H9 (cell line): ENCODE measurements around the gene SFRP5. TPM values are rescaled to one million over a fixed set of nuclear protein-coding genes. Genes with fewer than 3 reads are reported as not detected.

Experiments used
- DNase-seq: peaks from one replicate; pipeline ENCODE4 v3.0.0-alpha.2; 2017
- H2AFZ ChIP-seq: one replicate; pipeline ENCODE4 v1.6.1; 2013; ENCODE audit warnings: mild to moderate bottlenecking, low read length, control low read depth, moderate library complexity
- H2AK5ac ChIP-seq: 2 replicates; pipeline ENCODE4 v1.6.1; 2013; ENCODE audit warnings: low read length, control low read depth, mixed read lengths; ENCODE audit not compliant: insufficient read length
- H2BK120ac ChIP-seq: one replicate; pipeline ENCODE4 v1.6.1; 2013; ENCODE audit warnings: low read depth, mild to moderate bottlenecking, low read length, control low read depth, inconsistent platforms; ENCODE audit not compliant: poor library complexity, severe bottlenecking
- H2BK12ac ChIP-seq: 2 replicates; pipeline ENCODE4 v1.6.1; 2013; ENCODE audit warnings: low read length, control low read depth, mixed read lengths, low read depth; ENCODE audit not compliant: insufficient read length
- H2BK15ac ChIP-seq: 2 replicates; pipeline ENCODE4 v1.6.1; 2013; ENCODE audit warnings: low read depth, low read length, control low read depth
- H2BK20ac ChIP-seq: one replicate; pipeline ENCODE4 v1.6.1; 2013; ENCODE audit warnings: low read depth, mild to moderate bottlenecking, low read length, control low read depth, inconsistent platforms; ENCODE audit not compliant: poor library complexity, severe bottlenecking
- H2BK5ac ChIP-seq: 2 replicates; pipeline ENCODE4 v1.6.1; 2013; ENCODE audit warnings: low read length, control low read depth, mixed read lengths; ENCODE audit not compliant: insufficient read length
- H3K14ac ChIP-seq: 2 replicates; pipeline ENCODE4 v1.6.1; 2013; ENCODE audit warnings: low read length, control low read depth; ENCODE audit not compliant: insufficient read depth
- H3K18ac ChIP-seq: 2 replicates; pipeline ENCODE4 v1.6.1; 2013; ENCODE audit warnings: low read depth, mild to moderate bottlenecking, mixed read lengths, low read length, control low read depth; ENCODE audit not compliant: insufficient read length
- H3K23ac ChIP-seq: 2 replicates; pipeline ENCODE4 v1.6.1; 2013; ENCODE audit warnings: low read length, control low read depth, mixed read lengths, low read depth; ENCODE audit not compliant: insufficient read length
- H3K23me2 ChIP-seq: 2 replicates; pipeline ENCODE4 v1.6.1; 2013; ENCODE audit warnings: low read depth, mild to moderate bottlenecking, mixed read lengths, low read length, control low read depth; ENCODE audit not compliant: insufficient read length, poor library complexity, severe bottlenecking
- H3K27ac ChIP-seq: 2 replicates; pipeline ENCODE4 v1.5.1; 2013; ENCODE audit warnings: low read length, control low read depth, mixed read lengths, low read depth; ENCODE audit not compliant: insufficient read length
- H3K27me3 ChIP-seq: 2 replicates; pipeline ENCODE4 v1.6.1; 2013; ENCODE audit warnings: low read length, control low read depth, inconsistent platforms; ENCODE audit not compliant: insufficient read depth
- H3K4ac ChIP-seq: 2 replicates; pipeline ENCODE4 v1.6.1; 2013; ENCODE audit warnings: low read depth, mild to moderate bottlenecking, control low read depth, inconsistent platforms, low read length, moderate library complexity
- H3K4me1 ChIP-seq: 2 replicates; pipeline ENCODE4 v1.6.1; 2013; ENCODE audit warnings: low read length, control low read depth, inconsistent platforms; ENCODE audit not compliant: insufficient read depth
- H3K4me2 ChIP-seq: 2 replicates; pipeline ENCODE4 v1.6.1; 2013; ENCODE audit warnings: low read length, control low read depth, mixed read lengths; ENCODE audit not compliant: insufficient read length, insufficient read depth
- H3K56ac ChIP-seq: 2 replicates; pipeline ENCODE4 v1.6.1; 2013; ENCODE audit warnings: low read depth, mild to moderate bottlenecking, mixed read lengths, low read length, control low read depth; ENCODE audit not compliant: insufficient read length
- H3K79me1 ChIP-seq: 2 replicates; pipeline ENCODE4 v1.6.1; 2013; ENCODE audit warnings: low read depth, mild to moderate bottlenecking, moderate library complexity, low read length, control low read depth, inconsistent platforms; ENCODE audit not compliant: insufficient read depth, poor library complexity, severe bottlenecking
- H3K79me2 ChIP-seq: 2 replicates; pipeline ENCODE4 v1.6.1; 2013; ENCODE audit warnings: low read length, control low read depth, inconsistent platforms; ENCODE audit not compliant: insufficient read depth
- H3K9ac ChIP-seq: 2 replicates; pipeline ENCODE4 v1.6.1; 2013; ENCODE audit warnings: low read length, control low read depth, mixed read lengths; ENCODE audit not compliant: insufficient read length; ENCODE audit errors: extremely low read depth
- H3K9me3 ChIP-seq: one replicate; pipeline ENCODE4 v1.6.1; 2013; ENCODE audit warnings: low read depth, low read length, inconsistent platforms; ENCODE audit not compliant: control insufficient read depth
- H3T11ph ChIP-seq: one replicate; pipeline ENCODE4 v1.6.1; 2013; ENCODE audit warnings: mild to moderate bottlenecking, low read length, control low read depth, inconsistent platforms
- H4K20me1 ChIP-seq: one replicate; pipeline ENCODE4 v1.6.1; 2013; ENCODE audit not compliant: control insufficient read depth, insufficient read length, insufficient read depth
- H4K5ac ChIP-seq: 2 replicates; pipeline ENCODE4 v1.6.1; 2013; ENCODE audit warnings: low read depth, mild to moderate bottlenecking, mixed read lengths, low read length, control low read depth; ENCODE audit not compliant: insufficient read length
- H4K8ac ChIP-seq: replicated peaks from 2 replicates; pipeline ENCODE4 v1.6.1; 2013; ENCODE audit warnings: low read length, control low read depth, mixed read lengths, low read depth; ENCODE audit not compliant: insufficient read length
- H4K91ac ChIP-seq: 2 replicates; pipeline ENCODE4 v1.6.1; 2013; ENCODE audit warnings: low read depth, mild to moderate bottlenecking, moderate library complexity, mixed read lengths, low read length, control low read depth; ENCODE audit not compliant: insufficient read length
- H3K27ac Mint-ChIP-seq, 3 experiments: 2 replicates in 2 of 3; 3 replicates in 1 of 3; pipeline ENCODE4 v1.8.0; 2020 to 2021; ENCODE audit warnings: mixed read lengths in 3 of 3, mild to moderate bottlenecking in 1 of 3, moderate library complexity in 1 of 3
- H3K27me3 Mint-ChIP-seq: 2 replicates; pipeline ENCODE4 v1.8.0; 2021; ENCODE audit warnings: low read depth, mild to moderate bottlenecking, moderate library complexity, mixed read lengths
- H3K36me3 Mint-ChIP-seq, 3 experiments: 2 replicates in 2 of 3; 3 replicates in 1 of 3; pipeline ENCODE4 v1.8.0; 2020 to 2021; ENCODE audit warnings: low read depth in 3 of 3, mixed read lengths in 3 of 3; ENCODE audit not compliant: insufficient read depth in 1 of 3
- H3K4me1 Mint-ChIP-seq, 2 experiments: 2 replicates each; pipeline ENCODE4 v1.8.0; 2020; ENCODE audit warnings: mixed read lengths in 2 of 2
- H3K4me3 Mint-ChIP-seq, 2 experiments: 2 replicates in 1 of 2; 3 replicates in 1 of 2; pipeline ENCODE4 v1.8.0; 2020 to 2021; ENCODE audit warnings: mild to moderate bottlenecking in 2 of 2, mixed read lengths in 2 of 2, moderate library complexity in 1 of 2
- H3K9me3 Mint-ChIP-seq, 2 experiments: 2 replicates in 1 of 2; 3 replicates in 1 of 2; pipeline ENCODE4 v1.8.0; 2020; ENCODE audit warnings: mild to moderate bottlenecking in 2 of 2, mixed read lengths in 2 of 2, moderate library complexity in 1 of 2
- CTCF ChIP-seq: fragments of 200-600 bp; sonication (generic); conservative IDR thresholded peaks from 3 replicates; pipeline ENCODE4 v1.8.0; 2021; ENCODE audit warnings: antibody characterized with exemption, mild to moderate bottlenecking
- WGBS: extraction: QIAGEN DNeasy Blood & Tissue Kit; methylation state at CpG from one replicate; pipeline ENCODE4 v1.1.7; 2013; ENCODE audit warnings: missing lambda C conversion rate, low lambda C conversion rate, mixed read lengths; ENCODE audit not compliant: insufficient read length; ENCODE audit errors: extremely low coverage; 5-methylcytosine and 5-hydroxymethylcytosine counted together
- total RNA-seq: library from RNA; stranded (reverse); gene quantifications from 2 replicates; pipeline ENCODE4 v1.2.1, GENCODE V29; 2021

Gene SFRP5
- total RNA-seq, 1 experiment from 2014 or later, result 1.7 TPM

- Mint-ChIP-seq H3K4me1 (peaks cover 4 to 26% of the 10 kb centered on the region in 2 experiments), H3K27ac (no peak overlapping the region), H3K27me3 (no peaks in the 10 kb centered on the region; the same call in 1 of the 2 replicates), H3K36me3 (no peaks in the 10 kb centered on the region), H3K9me3 (no peaks in the 10 kb centered on the region), H3K4me3 (no peak overlapping the region)
- Histone ChIP-seq H3K4me2 (no peak overlapping the region), H4K5ac (no peak overlapping the region), H3K56ac (no peak overlapping the region), H2BK20ac (no peak overlapping the region), H3K79me1 (no peaks in the 10 kb centered on the region), H4K20me1 (no peaks in the 10 kb centered on the region), H2AK5ac (no peak overlapping the region), H3T11ph (no peak overlapping the region), H3K18ac (no peak overlapping the region), H3K4me1 (no peaks in the 10 kb centered on the region), H3K27me3 (no peaks in the 10 kb centered on the region), H3K14ac (no peak overlapping the region), H3K9me3 (no peaks in the 10 kb centered on the region), H4K8ac (no peak overlapping the region), H3K4ac (no peak overlapping the region), H3K23me2 (peaks cover under 1% of the 10 kb centered on the region), H2BK15ac (no peak overlapping the region), H2AFZ (no peak overlapping the region), H3K23ac (no peak overlapping the region), H3K9ac (no peak overlapping the region), H2BK120ac (no peak overlapping the region), H4K91ac (no peak overlapping the region), H2BK5ac (no peak overlapping the region), H3K27ac (no peak overlapping the region), H2BK12ac (no peak overlapping the region), H3K79me2 (no peaks in the 10 kb centered on the region)
- no CpG with 5 or more reads among the region's 8 CpGs for WGBS
- TF ChIP-seq CTCF, result no peak
- DNase-seq, result no peak
Measured at GRCh38 chr10:97820096-97820704, 48.4 kb upstream of the SFRP5 start.
